ENCODE data around the gene NINL.

- TF ChIP-seq SUZ12 (IDR thresholded peaks at IDR 0.05; ENCODE audit: extremely low read depth, insufficient read depth, insufficient read length) (no peak), ZNF274 (IDR thresholded peaks at IDR 0.05; ENCODE audit: low read depth, low read length) (no peak)
These were observed 91.4 kb downstream of the NINL start for GRCh38 chr20:25493748-25494505.
